T-helper 2 cell treated with Interferon-gamma antibody and Interleukin-4, amounts not matched to agents 100 ng/mL and 5 ng/mL, for 36 hours (primary cell): ENCODE data around the gene SRD5A3. TPM values are rescaled to one million over a fixed set of nuclear protein-coding genes. Genes with fewer than 3 reads are reported as not detected.

ENCODE experiments used
- intact Hi-C: fragments of 100-400 bp; cut with micrococcal nuclease; formaldehyde crosslinking; loops from one replicate; pipeline ENCODE4 v1.15.1; 2023
- total RNA-seq: library from RNA; stranded (reverse); gene quantifications from 2 replicates; pipeline ENCODE4 v1.2.3, GENCODE V29; 2022

The SRD5A3 gene
- total RNA-seq, 1 donor from 2014 or later, result 14.7 TPM

- intact Hi-C loops, result no loop called here
These were observed 26.2 kb downstream of the SRD5A3 start for GRCh38 chr4:55372259-55372658.

GRCh38 chr4:55373461-55373860 is 27.4 kb downstream of the SRD5A3 start:
- intact Hi-C loops, result no loop called here

- intact Hi-C loops, result no loop called here
These were observed 30.7 kb downstream of the SRD5A3 start for GRCh38 chr4:55376698-55377097.

GRCh38 chr4:55378617-55379467 is 32.8 kb downstream of the SRD5A3 start:
- intact Hi-C loops, result no loop called here

GRCh38 chr4:55380576-55380975 is 34.5 kb downstream of the SRD5A3 start:
- intact Hi-C loops, result no loop called here

- intact Hi-C loops, result no loop called here
These were observed 35.5 kb downstream of the SRD5A3 start for GRCh38 chr4:55381502-55381901.

GRCh38 chr4:55382488-55383003 is 36.5 kb downstream of the SRD5A3 start:
- intact Hi-C loops, result no loop called here

GRCh38 chr4:55385201-55385649 is 39.2 kb downstream of the SRD5A3 start:
- intact Hi-C loops, result no loop called here

GRCh38 chr4:55386073-55386472 is 40.0 kb downstream of the SRD5A3 start:
- intact Hi-C loops, result loop anchor here (1.0 kb wide), 1 partner anchor 9 kb away; the partner anchor contains the start of gene TMEM165

GRCh38 chr4:55386840-55387239 is 40.8 kb downstream of the SRD5A3 start:
- intact Hi-C loops, result loop anchor here (1.0 kb wide), 1 partner anchor 8 kb away; the partner anchor contains the start of gene TMEM165

- intact Hi-C loops, result loop anchor here (2.0 kb wide), 1 partner anchor 459 kb away; the partner anchor contains the start of gene EXOC1
These were observed 47.6 kb downstream of the SRD5A3 start for GRCh38 chr4:55393461-55394320.

- intact Hi-C loops, result loop anchor here (1.0 to 5.0 kb wide), 7 partner anchors 9 to 1582 kb away; partner anchors contain the start of genes CEP135, CLOCK, EXOC1 and NOA1
These were observed 49.1 kb downstream of the SRD5A3 start for GRCh38 chr4:55395218-55395528.

- intact Hi-C loops, result loop anchor here (1.0 to 5.0 kb wide), 8 partner anchors 9 to 1582 kb away; partner anchors contain the start of genes CEP135, CLOCK, EXOC1 and NOA1
These were observed 49.7 kb downstream of the SRD5A3 start, which contains the start of gene TMEM165 for GRCh38 chr4:55395529-55396307. TMEM165 (plus strand) TSS chr4:55395957; CDS start chr4:55396190, 233 bp downstream.

- intact Hi-C loops, result loop anchor here (1.0 to 5.0 kb wide), 3 partner anchors 39 to 1581 kb away; partner anchors contain the start of genes NOA1, PAICS, POLR2B and PPAT
These were observed 50.5 kb downstream of the SRD5A3 start for GRCh38 chr4:55396308-55397125.

- intact Hi-C loops, result loop anchor here (5.0 kb wide), 2 partner anchors 1040 to 1580 kb away; partner anchors contain the start of genes NOA1, PAICS, POLR2B and PPAT
These were observed 51.0 kb downstream of the SRD5A3 start for GRCh38 chr4:55397126-55397436.

- intact Hi-C loops, result loop anchor here (5.0 kb wide), 2 partner anchors 1040 to 1580 kb away; partner anchors contain the start of genes NOA1, PAICS, POLR2B and PPAT
These were observed 51.7 kb downstream of the SRD5A3 start for GRCh38 chr4:55397520-55398321.

GRCh38 chr4:55398461-55398860 is 52.4 kb downstream of the SRD5A3 start:
- intact Hi-C loops, result loop anchor here (5.0 kb wide), 2 partner anchors 1039 to 1579 kb away; partner anchors contain the start of genes NOA1, PAICS, POLR2B and PPAT

- intact Hi-C loops, result loop anchor here (5.0 kb wide), 2 partner anchors 1038 to 1578 kb away; partner anchors contain the start of genes NOA1, PAICS, POLR2B and PPAT
These were observed 52.9 kb downstream of the SRD5A3 start for GRCh38 chr4:55398966-55399365.
